Ascending aorta (tissue), 2 donors: ENCODE measurements around the gene TEF. TPM values are rescaled to one million over a fixed set of nuclear protein-coding genes. Genes with fewer than 3 reads are reported as not detected.

Experiments used
- DNase-seq, 2 donors: peaks; one replicate each; pipeline ENCODE4 v3.0.0-alpha.2; 2019; ENCODE audit warnings: low spot score in 2 of 2
- H3K27ac ChIP-seq, 2 donors: fragments of 200-600 bp; sonication (generic); one replicate each; pipeline ENCODE4 v1.5.1; 2016 to 2017; ENCODE audit warnings: mild to moderate bottlenecking in 1 of 2
- H3K27me3 ChIP-seq: fragments of 200-600 bp; sonication (generic); one replicate; pipeline ENCODE4 v1.5.1; 2017
- H3K36me3 ChIP-seq, 2 donors: fragments of 200-600 bp; sonication (generic); one replicate each; pipeline ENCODE4 v1.5.1; 2016
- H3K4me1 ChIP-seq, 2 donors: fragments of 200-600 bp; sonication (generic); one replicate each; pipeline ENCODE4 v1.5.1; 2016 to 2017; ENCODE audit warnings: mild to moderate bottlenecking in 1 of 2
- H3K4me3 ChIP-seq, 2 donors: fragments of 200-600 bp; sonication (generic); one replicate each; pipeline ENCODE4 v1.5.1; 2016 to 2017; ENCODE audit warnings: mild to moderate bottlenecking in 1 of 2
- H3K9me3 ChIP-seq, 2 donors: fragments of 200-600 bp; sonication (generic); one replicate each; pipeline ENCODE4 v1.5.1; 2016
- intact Hi-C: fragments of 100-400 bp; cut with DNase I; formaldehyde crosslinking; loops from one replicate; pipeline ENCODE4 v1.15.1; 2023
- total RNA-seq: library from RNA; depleted of rRNA; stranded (reverse); fragments of >200 nt; gene quantifications from one replicate; pipeline ENCODE4 v1.1.0, GENCODE V29; 2016
- TF ChIP-seq, protein P1 (sequence below), 3 experiments: fragments of 200-600 bp in 2 of 3; fragments of 450-650 bp in 1 of 3; sonication (generic) in 2 of 3; IDR thresholded peaks; one replicate each; pipeline ENCODE4 v1.5.1; 2016 to 2019; ENCODE audit warnings: antibody characterized with exemption in 3 of 3, mild to moderate bottlenecking in 1 of 3, moderate library complexity in 1 of 3

TEF gene
- total RNA-seq, 1 donor from 2014 or later = 20.2 TPM

DNA sequence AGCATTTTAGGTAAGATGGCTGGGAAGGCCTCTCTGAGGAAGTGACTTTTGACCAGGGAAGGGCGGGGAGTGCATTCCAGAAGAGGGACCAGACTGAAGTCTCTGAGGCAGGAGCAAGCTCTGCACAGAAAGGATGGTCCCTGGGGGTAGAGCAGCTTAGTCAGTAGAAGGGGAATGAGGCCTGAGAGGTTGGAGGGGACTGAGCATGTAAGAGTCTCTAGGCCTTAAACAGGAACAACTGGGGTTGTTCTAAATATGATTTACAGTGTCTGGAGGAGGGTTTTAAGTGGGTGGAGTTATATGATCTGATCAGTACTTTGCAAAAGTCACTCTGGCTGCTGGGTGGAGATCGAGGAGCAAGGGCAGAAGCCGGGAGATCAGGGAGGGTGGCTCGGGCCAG, 31.7 kb upstream of the TEF start:
- intact Hi-C loops = no loop called here
- no peak for DNase-seq
- H3K27ac ChIP-seq = no peak overlapping the region
- H3K4me3 ChIP-seq = no peak overlapping the region
- H3K4me1 ChIP-seq = no peaks in the 10 kb centered on the region
- no peaks in the 10 kb centered on the region for H3K27me3 ChIP-seq
- H3K9me3 ChIP-seq = no peaks in the 10 kb centered on the region
- peaks cover 69 to 93% of the 10 kb centered on the region in 2 donors for H3K36me3 ChIP-seq
- TF ChIP-seq, protein P1, sequence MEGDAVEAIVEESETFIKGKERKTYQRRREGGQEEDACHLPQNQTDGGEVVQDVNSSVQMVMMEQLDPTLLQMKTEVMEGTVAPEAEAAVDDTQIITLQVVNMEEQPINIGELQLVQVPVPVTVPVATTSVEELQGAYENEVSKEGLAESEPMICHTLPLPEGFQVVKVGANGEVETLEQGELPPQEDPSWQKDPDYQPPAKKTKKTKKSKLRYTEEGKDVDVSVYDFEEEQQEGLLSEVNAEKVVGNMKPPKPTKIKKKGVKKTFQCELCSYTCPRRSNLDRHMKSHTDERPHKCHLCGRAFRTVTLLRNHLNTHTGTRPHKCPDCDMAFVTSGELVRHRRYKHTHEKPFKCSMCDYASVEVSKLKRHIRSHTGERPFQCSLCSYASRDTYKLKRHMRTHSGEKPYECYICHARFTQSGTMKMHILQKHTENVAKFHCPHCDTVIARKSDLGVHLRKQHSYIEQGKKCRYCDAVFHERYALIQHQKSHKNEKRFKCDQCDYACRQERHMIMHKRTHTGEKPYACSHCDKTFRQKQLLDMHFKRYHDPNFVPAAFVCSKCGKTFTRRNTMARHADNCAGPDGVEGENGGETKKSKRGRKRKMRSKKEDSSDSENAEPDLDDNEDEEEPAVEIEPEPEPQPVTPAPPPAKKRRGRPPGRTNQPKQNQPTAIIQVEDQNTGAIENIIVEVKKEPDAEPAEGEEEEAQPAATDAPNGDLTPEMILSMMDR (IDR thresholded peaks at IDR 0.05) = no peak

DNA sequence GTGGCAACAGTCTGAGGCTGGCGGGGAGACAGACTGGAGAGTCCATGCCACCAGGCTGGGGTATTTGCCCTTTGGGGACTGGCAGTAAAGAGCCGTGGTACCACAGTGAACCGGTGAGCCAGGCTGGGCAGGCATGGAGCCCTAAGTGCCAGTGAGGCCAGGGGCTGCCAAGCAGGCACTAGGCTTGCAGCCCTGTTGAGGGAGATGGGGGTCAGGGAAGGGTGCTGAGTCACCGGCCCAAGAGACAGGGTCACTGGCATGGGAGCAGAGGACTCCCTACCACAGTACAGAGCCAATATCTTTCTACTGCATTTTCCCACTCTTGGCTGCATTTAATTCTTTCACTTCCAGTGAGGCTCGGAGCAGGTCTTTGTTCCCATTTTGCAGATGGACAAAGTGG, 30.7 kb upstream of the TEF start:
- Histone ChIP-seq H3K9me3 (no peaks in the 10 kb centered on the region), H3K4me3 (no peak overlapping the region), H3K36me3 (peaks cover 70 to 93% of the 10 kb centered on the region in 2 donors), H3K27me3 (no peaks in the 10 kb centered on the region), H3K27ac (no peak overlapping the region), H3K4me1 (no peaks in the 10 kb centered on the region)
- DNase-seq = no peak
- intact Hi-C loops = no loop called here
- TF ChIP-seq, protein P1 (IDR thresholded peaks at IDR 0.05) = no peak

DNA sequence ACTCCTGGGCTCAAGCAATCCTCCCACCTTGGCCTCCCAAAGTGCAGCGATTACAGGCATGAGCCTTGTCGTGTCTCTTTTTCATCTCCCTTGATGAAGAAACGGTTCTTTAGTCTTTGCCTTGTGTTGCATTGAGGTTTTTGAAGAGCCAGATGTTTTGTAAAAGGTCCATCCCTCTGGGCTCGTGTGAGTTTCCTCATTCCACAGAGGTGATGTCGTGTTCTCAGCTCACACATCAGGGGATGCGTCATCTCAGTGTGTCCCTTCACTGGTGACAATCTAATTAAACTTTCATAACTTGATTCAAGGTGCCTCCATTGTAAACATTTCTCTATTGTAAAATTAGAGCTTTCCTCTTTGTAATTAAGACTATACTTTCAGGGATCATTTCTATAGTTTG, 29.7 kb upstream of the TEF start:
- no peak overlapping the region for H3K4me3 ChIP-seq
- no peak for DNase-seq
- intact Hi-C loops = no loop called here
- TF ChIP-seq, protein P1 (IDR thresholded peaks at IDR 0.05) = no peak
- no peaks in the 10 kb centered on the region for H3K4me1 ChIP-seq
- H3K9me3 ChIP-seq = no peaks in the 10 kb centered on the region
- peaks cover 74 to 93% of the 10 kb centered on the region in 2 donors for H3K36me3 ChIP-seq
- no peaks in the 10 kb centered on the region for H3K27me3 ChIP-seq
- no peak overlapping the region for H3K27ac ChIP-seq

DNA sequence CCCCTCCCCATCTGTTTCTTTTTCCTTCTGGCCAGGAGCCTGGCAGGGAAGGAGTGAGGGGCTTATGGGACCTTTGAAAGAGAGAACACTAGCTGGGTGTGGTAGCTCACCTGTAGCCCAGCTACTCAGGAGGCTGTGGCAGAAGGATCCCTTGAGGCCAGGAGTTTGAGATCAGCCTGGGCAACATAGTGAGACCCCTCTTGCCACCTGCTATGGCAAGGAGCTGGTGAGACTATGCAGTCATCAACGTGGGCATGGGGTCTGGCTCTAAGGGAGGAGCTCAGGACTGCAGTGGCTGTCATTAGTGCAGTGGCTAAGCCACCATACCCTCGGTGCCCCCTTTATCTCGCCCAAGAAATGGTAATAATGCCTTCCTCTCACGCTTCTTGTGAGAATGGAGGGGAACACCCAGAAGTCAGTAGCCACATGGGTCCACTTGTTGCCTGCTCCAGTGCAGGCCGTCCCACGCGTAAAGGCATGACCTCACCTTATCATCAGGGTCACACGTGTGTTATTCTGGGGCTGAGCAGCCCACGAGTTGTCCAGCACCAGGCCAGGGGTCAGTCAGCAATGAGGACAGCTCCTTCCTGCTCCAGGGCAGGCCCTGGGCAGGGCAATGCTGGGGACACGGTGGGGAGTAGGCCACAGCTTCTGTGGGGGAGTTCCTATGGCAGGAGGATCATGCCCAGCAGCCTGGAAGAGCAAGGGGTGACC, 27.7 kb upstream of the TEF start:
- intact Hi-C loops = no loop called here
- TF ChIP-seq, protein P1 (IDR thresholded peaks at IDR 0.05) = no peak
- Histone ChIP-seq H3K27me3 (no peaks in the 10 kb centered on the region), H3K9me3 (no peaks in the 10 kb centered on the region), H3K27ac (no peak overlapping the region), H3K4me3 (no peak overlapping the region), H3K36me3 (peaks cover 69 to 84% of the 10 kb centered on the region in 2 donors), H3K4me1 (no peaks in the 10 kb centered on the region)
- no peak for DNase-seq

DNA sequence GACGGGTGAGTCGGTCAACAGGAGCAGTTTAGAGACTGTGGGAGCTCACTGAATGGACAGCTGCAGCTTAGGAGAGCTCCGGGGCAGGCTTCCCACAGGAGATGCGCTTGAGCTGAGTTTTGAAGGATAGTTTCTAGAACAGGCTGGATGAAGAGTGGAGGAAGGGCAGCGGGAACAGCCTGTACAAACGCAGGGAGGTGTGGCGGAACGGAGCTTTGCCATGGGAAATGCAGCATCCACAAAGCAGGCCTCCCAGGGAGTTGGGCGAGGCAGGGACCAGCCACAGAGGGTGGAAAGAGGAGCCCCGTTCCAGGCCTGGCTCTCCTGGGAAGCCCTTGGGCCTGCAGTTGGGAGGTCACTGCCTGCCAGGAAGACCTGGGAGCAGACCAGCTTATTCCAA, 26.8 kb upstream of the TEF start:
- TF ChIP-seq, protein P1 (IDR thresholded peaks at IDR 0.05) = no peak
- Histone ChIP-seq H3K4me3 (no peak overlapping the region), H3K27ac (no peak overlapping the region), H3K36me3 (peaks cover 61 to 74% of the 10 kb centered on the region in 2 donors), H3K27me3 (no peaks in the 10 kb centered on the region), H3K4me1 (no peaks in the 10 kb centered on the region), H3K9me3 (no peaks in the 10 kb centered on the region)
- DNase-seq = no peak
- intact Hi-C loops = no loop called here
